ENCODE measurements around the gene SHMT2. TPM values are rescaled to one million over a fixed set of nuclear protein-coding genes. Genes with fewer than 3 reads are reported as not detected.

Gene SHMT2
- 10 to 100 TPM; 45.2 to 66.4 (median 55.0) TPM for total RNA-seq

DNA sequence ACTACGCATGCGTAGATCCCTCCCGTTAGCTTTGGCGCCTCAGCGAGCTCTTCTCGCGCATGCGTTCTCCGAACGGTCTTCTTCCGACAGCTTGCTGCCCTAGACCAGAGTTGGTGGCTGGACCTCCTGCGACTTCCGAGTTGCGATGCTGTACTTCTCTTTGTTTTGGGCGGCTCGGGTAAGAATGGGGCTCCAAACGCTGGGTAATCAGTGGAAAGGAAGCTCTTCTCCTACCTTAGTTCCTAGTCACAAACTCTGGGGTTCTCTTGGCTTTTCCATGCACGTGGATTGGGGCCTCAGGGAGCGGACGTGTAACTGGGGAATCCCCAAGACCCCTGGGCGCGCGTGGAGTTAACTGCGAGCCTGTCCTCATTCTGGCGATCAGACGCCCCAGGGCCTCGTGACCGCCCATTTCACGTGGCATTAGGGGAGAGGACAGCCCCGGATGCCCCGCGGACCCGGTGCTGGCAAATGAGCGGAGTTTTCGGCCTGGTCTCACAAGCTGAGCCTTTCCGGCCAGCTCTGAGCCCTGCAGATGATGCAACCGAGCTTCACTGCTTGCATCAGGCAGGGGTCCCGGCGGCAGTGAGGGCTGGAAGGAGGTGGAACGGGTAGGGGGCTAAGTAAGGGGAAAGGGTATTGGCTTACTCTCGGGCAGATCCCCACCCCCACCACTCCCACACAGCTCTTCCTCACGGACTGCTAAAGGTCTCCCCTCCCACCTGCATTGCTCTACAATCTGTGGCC is at the start of gene SHMT2:
Gene SHMT2 (plus strand): TSS at position 78 of the 747 bp plus-strand sequence. CDS start 68 bp downstream, at position 146.
- peak; percentile 55 for DNase-seq (ENCODE audit: low spot score)
- peak; percentile 83 for ATAC-seq (ENCODE audit: low FRiP score)
- TF ChIP-seq, protein P1, sequence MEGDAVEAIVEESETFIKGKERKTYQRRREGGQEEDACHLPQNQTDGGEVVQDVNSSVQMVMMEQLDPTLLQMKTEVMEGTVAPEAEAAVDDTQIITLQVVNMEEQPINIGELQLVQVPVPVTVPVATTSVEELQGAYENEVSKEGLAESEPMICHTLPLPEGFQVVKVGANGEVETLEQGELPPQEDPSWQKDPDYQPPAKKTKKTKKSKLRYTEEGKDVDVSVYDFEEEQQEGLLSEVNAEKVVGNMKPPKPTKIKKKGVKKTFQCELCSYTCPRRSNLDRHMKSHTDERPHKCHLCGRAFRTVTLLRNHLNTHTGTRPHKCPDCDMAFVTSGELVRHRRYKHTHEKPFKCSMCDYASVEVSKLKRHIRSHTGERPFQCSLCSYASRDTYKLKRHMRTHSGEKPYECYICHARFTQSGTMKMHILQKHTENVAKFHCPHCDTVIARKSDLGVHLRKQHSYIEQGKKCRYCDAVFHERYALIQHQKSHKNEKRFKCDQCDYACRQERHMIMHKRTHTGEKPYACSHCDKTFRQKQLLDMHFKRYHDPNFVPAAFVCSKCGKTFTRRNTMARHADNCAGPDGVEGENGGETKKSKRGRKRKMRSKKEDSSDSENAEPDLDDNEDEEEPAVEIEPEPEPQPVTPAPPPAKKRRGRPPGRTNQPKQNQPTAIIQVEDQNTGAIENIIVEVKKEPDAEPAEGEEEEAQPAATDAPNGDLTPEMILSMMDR (IDR thresholded peaks at IDR 0.05), result no peak

DNA sequence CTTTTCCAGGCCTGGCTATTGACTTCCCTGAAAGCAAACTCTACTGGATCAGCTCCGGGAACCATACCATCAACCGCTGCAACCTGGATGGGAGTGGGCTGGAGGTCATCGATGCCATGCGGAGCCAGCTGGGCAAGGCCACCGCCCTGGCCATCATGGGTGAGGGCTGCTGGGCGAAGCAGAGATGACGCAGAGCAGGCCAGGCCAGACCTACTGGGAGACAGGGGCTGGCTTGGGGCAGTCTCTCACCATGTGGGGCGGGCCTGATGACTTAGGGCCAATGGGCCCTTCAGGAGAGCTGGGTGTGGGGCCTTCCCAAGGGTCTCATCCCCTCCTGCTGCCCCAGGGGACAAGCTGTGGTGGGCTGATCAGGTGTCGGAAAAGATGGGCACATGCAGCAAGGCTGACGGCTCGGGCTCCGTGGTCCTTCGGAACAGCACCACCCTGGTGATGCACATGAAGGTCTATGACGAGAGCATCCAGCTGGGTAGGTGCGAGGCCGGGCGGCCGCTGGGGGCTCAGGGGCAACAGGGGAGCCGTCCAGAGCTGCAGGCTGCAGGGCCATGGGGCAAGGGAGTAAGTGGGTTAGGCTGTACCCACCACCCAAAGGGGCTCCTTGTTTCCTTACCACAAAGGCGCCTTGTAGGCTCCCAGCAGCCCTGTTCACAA is 49.1 kb upstream of the SHMT2 start:
- TF ChIP-seq, protein P1 (IDR thresholded peaks at IDR 0.05), result no peak
- ATAC-seq (ENCODE audit: low FRiP score) (no peak), DNase-seq (ENCODE audit: low spot score) (no peak)

DNA sequence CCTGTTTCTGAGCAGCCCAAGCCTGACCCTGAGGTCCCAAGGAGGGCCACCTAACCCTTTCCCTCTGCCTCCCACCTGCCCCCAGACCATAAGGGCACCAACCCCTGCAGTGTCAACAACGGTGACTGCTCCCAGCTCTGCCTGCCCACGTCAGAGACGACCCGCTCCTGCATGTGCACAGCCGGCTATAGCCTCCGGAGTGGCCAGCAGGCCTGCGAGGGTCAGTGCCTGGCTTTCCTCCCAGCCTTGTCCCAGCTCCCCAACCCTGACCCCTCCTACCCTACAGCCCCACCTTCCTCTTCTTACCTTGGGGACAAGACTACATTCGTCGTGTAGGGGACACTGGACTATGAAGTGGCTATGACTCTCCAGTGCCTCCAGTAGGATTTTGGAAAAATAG is 48.4 kb upstream of the SHMT2 start:
- no peak for ATAC-seq (ENCODE audit: low FRiP score)
- DNase-seq (ENCODE audit: low spot score), result no peak
- TF ChIP-seq, protein P1 (IDR thresholded peaks at IDR 0.05), result no peak

DNA sequence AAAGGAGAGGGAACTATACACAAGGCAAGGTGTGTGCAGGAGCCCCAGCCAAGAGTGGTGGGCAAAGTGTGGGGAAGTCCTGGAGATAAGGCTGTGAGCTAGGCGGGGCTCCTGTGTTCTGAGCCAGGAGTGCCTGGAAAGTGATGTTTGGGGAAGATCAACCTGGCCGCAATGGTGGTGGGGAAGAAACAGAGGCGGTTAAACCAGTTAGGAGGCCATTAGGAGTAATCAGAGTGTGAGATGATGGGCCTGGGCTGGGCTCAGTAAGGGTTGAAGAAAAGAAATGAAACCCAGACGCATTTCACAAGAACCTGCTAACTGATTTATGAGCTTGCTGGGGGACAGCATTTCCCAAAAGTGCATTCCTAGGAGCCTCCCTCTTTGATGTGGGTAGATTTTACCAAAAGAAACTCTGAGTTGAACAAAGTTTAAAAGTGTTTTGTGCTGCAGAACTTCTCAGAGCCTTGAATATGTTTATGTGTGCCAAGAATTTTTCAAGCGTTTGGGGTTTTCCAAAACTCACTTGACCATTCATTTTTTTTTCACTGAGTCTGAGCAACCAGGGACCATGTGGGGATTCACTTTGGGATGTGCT is 47.9 kb upstream of the SHMT2 start:
- TF ChIP-seq, protein P1 (IDR thresholded peaks at IDR 0.05), result no peak
- DNase-seq (ENCODE audit: low spot score) (no peak), ATAC-seq (ENCODE audit: low FRiP score) (no peak)

DNA sequence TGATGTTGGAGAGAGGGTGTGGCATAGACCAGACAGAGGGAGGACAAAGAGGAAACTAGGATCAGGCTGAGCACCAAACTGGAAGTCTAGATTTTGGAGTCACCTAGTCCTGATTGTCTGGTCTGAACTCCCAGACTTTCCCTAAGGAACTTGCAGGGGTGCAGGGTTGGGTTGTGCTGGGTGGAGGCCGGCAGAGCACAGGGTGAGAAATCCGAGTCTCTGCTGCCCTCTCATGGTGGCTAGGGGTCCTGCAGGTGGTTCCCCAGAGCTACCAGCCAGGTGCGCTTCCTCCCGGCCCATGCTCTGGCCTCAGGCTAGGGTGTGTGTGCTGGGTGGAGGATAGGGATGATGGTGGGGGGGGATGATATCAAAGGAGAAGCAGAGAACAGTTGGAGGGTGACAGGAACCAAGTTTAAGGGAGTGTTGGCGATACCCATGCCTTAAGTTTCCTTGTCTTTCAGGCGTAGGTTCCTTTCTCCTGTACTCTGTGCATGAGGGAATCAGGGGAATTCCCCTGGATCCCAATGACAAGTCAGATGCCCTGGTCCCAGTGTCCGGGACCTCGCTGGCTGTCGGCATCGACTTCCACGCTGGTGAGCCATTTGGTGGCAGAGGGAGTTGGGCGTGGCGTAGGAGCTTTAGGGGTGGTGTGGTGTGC is 46.5 kb upstream of the SHMT2 start:
- ATAC-seq (ENCODE audit: low FRiP score), result peak; percentile 52
- peak; percentile 63 for DNase-seq (ENCODE audit: low spot score)
- TF ChIP-seq, protein P1 (IDR thresholded peaks at IDR 0.05), result peak in 1 of 3 donors; percentile 80

DNA sequence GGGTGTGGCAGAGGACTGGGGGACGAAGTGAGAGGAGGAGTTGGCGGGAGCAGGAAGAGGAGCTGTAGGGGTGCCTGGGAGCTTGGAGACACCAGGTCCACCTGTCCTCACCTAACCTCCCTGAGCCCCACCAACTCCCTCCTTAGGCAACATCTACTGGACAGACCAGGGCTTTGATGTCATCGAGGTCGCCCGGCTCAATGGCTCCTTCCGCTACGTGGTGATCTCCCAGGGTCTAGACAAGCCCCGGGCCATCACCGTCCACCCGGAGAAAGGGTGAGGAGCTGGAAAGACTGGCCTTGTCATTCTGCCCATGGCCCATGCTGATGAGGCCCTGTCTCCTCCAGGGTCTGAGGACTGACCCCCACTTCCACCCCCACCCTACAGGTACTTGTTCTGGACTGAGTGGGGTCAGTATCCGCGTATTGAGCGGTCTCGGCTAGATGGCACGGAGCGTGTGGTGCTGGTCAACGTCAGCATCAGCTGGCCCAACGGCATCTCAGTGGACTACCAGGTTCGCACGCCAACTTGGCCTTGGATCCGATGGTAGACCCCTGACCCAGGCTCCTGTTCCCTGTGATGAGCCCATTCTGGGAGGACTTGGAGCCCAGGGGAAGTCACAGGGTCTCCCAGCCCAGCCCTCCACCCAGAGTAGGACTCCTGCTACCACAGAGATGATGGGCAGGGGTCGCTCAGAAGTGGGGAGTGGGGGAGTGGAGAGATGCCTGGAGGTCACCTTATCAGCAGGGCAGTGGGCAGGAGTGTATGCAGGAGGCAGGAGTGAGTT is 45.4 kb upstream of the SHMT2 start:
- TF ChIP-seq, protein P1 (IDR thresholded peaks at IDR 0.05), result no peak
- DNase-seq (ENCODE audit: low spot score) (no peak), ATAC-seq (ENCODE audit: low FRiP score) (no peak)
